Esophagus squamous epithelium (tissue), 5 donors: ENCODE measurements around the gene UBE2O. TPM values are rescaled to one million over a fixed set of nuclear protein-coding genes. Genes with fewer than 3 reads are reported as not detected.
A peak's percentile ranks its signal among the peaks of the same experiment; 100 is the strongest.
"Not testable (repeated sequence)": the region's sequence is repeated elsewhere in the genome, so short reads cannot be mapped to it uniquely, and the experiment has no call there.

Experiments
- DNase-seq: peaks from one replicate; lab custom pipeline; 2025; lab: John Stamatoyannopoulos, UW
- H3K27ac ChIP-seq, 4 donors: fragments of 200-600 bp; sonication (generic); one replicate each; pipeline ENCODE4 v1.5.1; 2016 to 2019; ENCODE audit warnings: mild to moderate bottlenecking in 1 of 4
- H3K27me3 ChIP-seq, 4 donors: fragments of 200-600 bp; sonication (generic); 1 replicate in 3 of 4; 2 replicates in 1 of 4; pipeline versions ENCODE4 v1.5.1 to v1.6.0; 2017 to 2021; ENCODE audit warnings: antibody characterized with exemption in 1 of 4
- H3K36me3 ChIP-seq, 3 donors: fragments of 200-600 bp; sonication (generic); one replicate each; pipeline ENCODE4 v1.5.1; 2016 to 2019
- H3K4me1 ChIP-seq, 3 donors: fragments of 200-600 bp; sonication (generic); one replicate each; pipeline ENCODE4 v1.5.1; 2017 to 2019
- H3K4me3 ChIP-seq, 4 donors: fragments of 200-600 bp; sonication (generic); 1 replicate in 3 of 4; 2 replicates in 1 of 4; pipeline ENCODE4 v1.5.1; 2016 to 2019; ENCODE audit warnings: mild to moderate bottlenecking in 2 of 4, moderate library complexity in 1 of 4
- H3K9me3 ChIP-seq, 3 donors: fragments of 200-600 bp; sonication (generic); one replicate each; pipeline ENCODE4 v1.5.1; 2016 to 2019
- POLR2A ChIP-seq, 4 donors: fragments of 450-650 bp; IDR thresholded peaks; one replicate each; pipeline ENCODE4 v1.6.1; 2017; ENCODE audit warnings: antibody characterized with exemption in 4 of 4, mild to moderate bottlenecking in 4 of 4, moderate library complexity in 3 of 4
- WGBS, 2 donors: methylation state at CpG; one replicate each; pipeline ENCODE4 v1.1.5; 2018; 5-methylcytosine and 5-hydroxymethylcytosine counted together
- intact Hi-C: fragments of 100-400 bp; cut with DNase I; formaldehyde crosslinking; loops from one replicate; pipeline ENCODE4 v1.15.0; 2022
- total RNA-seq, 4 donors: library from RNA; depleted of rRNA; stranded (reverse); fragments of >200 nt; gene quantifications; one replicate each; pipeline ENCODE4 v1.1.0, GENCODE V29; 2016
- TF ChIP-seq, protein P1 (sequence below), 6 experiments: fragments of 450-650 bp in 4 of 6; fragments of 200-600 bp in 2 of 6; sonication (generic) in 2 of 6; IDR thresholded peaks; one replicate each; pipeline ENCODE4 v1.5.1; 2016 to 2019; ENCODE audit warnings: antibody characterized with exemption in 6 of 6, mild to moderate bottlenecking in 4 of 6, moderate library complexity in 4 of 6
- donor health status: DM: yes; HTN: yes; CAD: no.

Gene UBE2O
- total RNA-seq, 4 donors from 2014 or later = 11.9 to 19.8 (median 16.3) TPM

DNA sequence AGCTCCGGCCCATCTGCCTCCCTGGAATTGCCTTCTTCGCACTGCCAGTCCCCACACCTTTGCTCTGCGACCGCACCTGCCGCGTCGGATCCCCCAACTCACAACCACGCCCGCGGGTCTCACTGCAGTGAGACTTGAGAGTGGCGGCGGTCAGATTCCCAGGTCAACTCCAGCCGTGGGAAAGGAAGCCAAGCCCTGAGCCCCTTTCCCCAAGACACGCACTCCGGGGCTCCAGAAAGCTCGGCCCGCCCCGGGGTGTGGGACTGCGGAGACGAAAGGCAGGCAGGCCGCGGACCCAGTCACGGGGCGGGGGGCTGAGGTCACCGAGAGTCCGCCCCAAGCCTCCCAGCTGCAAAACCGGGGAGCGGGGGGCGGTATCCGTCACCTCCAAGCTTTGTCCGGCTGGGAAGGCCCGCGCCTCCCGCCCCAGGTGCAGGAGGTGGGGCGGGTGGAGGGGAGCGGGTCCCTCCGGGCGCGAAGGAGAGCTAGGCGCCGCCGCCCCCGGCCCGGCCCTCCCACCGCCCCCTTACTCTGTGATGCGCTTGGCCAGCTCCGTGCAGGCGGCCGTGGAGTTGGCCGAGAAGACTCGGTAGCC, 99.9 kb downstream of the UBE2O start:
- peak overlapping the region; percentile 67 to 97 (median 91) for H3K4me3 ChIP-seq
- H3K36me3 ChIP-seq = peaks cover 0 to 9% (median 0%) of the 10 kb centered on the region in 3 donors
- no peaks in the 10 kb centered on the region for H3K9me3 ChIP-seq
- H3K4me1 ChIP-seq = peaks cover 6 to 43% (median 7%) of the 10 kb centered on the region in 3 donors
- intact Hi-C loops = no loop called here
- H3K27ac ChIP-seq = peak overlapping the region; percentile 90 to 94 (median 92)
- H3K27me3 ChIP-seq = no peaks in the 10 kb centered on the region
- no peak for TF ChIP-seq POLR2A (IDR thresholded peaks at IDR 0.05)
- TF ChIP-seq, protein P1, sequence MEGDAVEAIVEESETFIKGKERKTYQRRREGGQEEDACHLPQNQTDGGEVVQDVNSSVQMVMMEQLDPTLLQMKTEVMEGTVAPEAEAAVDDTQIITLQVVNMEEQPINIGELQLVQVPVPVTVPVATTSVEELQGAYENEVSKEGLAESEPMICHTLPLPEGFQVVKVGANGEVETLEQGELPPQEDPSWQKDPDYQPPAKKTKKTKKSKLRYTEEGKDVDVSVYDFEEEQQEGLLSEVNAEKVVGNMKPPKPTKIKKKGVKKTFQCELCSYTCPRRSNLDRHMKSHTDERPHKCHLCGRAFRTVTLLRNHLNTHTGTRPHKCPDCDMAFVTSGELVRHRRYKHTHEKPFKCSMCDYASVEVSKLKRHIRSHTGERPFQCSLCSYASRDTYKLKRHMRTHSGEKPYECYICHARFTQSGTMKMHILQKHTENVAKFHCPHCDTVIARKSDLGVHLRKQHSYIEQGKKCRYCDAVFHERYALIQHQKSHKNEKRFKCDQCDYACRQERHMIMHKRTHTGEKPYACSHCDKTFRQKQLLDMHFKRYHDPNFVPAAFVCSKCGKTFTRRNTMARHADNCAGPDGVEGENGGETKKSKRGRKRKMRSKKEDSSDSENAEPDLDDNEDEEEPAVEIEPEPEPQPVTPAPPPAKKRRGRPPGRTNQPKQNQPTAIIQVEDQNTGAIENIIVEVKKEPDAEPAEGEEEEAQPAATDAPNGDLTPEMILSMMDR (IDR thresholded peaks at IDR 0.05) = no peak
- DNase-seq = no peak
- 0 to 1% methylated on average over 1 to 7 of the region's 51 CpGs for WGBS, 2 donors

DNA sequence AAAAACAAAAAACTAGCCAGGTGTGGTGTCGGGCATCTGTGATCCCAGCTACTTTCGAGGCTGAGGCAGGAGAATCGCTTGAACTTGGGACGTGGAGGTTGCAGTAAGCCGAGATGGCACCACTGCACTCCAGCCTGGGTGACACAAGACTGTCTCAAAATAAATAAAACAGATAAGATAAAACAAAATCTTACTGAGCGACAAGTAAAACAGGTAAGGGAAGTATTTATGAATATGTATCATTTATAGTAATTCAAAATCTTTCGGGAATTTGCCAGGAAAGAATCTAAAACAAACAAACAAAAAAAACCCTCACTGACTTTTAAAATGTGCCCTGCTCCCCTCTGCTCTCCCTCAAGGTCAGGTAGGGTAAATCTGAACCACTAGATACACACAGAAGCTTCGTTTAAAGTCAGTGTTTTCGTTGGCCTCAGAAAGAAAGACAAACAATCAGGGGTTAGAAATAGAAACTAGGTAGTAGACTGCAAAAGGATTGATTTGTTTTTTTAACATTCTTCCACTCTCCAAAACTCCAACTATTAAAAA, 101.4 kb downstream of the UBE2O start:
- Histone ChIP-seq H3K27me3 (no peaks in the 10 kb centered on the region), H3K27ac (no peak overlapping the region), H3K9me3 (no peaks in the 10 kb centered on the region), H3K4me1 (peaks cover 6 to 35% (median 7%) of the 10 kb centered on the region in 3 donors), H3K36me3 (peaks cover 0 to 24% (median 6%) of the 10 kb centered on the region in 3 donors), H3K4me3 (peak overlapping the region in 1 of 4 donors; percentile 94)
- 63 to 77% methylated on average over 9 of the region's 9 CpGs for WGBS, 2 donors
- TF ChIP-seq, protein P1 (IDR thresholded peaks at IDR 0.05) = no peak
- no peak for TF ChIP-seq POLR2A (IDR thresholded peaks at IDR 0.05)
- intact Hi-C loops = no loop called here
- no peak for DNase-seq

GRCh38 chr17:76350463-76350862, 102.5 kb downstream of the UBE2O start:
- H3K4me1 ChIP-seq = peaks cover 6 to 34% (median 7%) of the 10 kb centered on the region in 3 donors
- 84 to 87% methylated on average over 4 to 5 of the region's 5 CpGs for WGBS, 2 donors
- no peak for DNase-seq
- intact Hi-C loops = no loop called here
- no peaks in the 10 kb centered on the region for H3K9me3 ChIP-seq
- H3K27ac ChIP-seq = no peak overlapping the region
- TF ChIP-seq, protein P1 (IDR thresholded peaks at IDR 0.05) = no peak
- no peak for TF ChIP-seq POLR2A (IDR thresholded peaks at IDR 0.05)
- H3K36me3 ChIP-seq = peaks cover 0 to 36% (median 6%) of the 10 kb centered on the region in 3 donors
- no peak overlapping the region for H3K4me3 ChIP-seq
- no peaks in the 10 kb centered on the region for H3K27me3 ChIP-seq

- H3K9me3 ChIP-seq, H3K27me3 ChIP-seq, DNase-seq, H3K27ac ChIP-seq, H3K4me3 ChIP-seq: not testable (repeated sequence)
- WGBS, 2 donors = 92 to 95% methylated on average over 9 to 10 of the region's 11 CpGs
- Histone ChIP-seq H3K4me1 (peaks cover 0 to 12% (median 0%) of the 10 kb centered on the region in 3 donors), H3K36me3 (peaks cover 5 to 69% (median 16%) of the 10 kb centered on the region in 3 donors)
- intact Hi-C loops = loop anchor here (5.0 kb wide), 1 partner anchor 35 kb away; no protein-coding TSS in a partner anchor
Observed at GRCh38 chr17:76346936-76347335, 106.0 kb downstream of the UBE2O start.

GRCh38 chr17:76345377-76345974, 107.5 kb downstream of the UBE2O start:
- no peak overlapping the region for H3K4me3 ChIP-seq
- 79 to 89% methylated on average over 13 to 14 of the region's 14 CpGs for WGBS, 2 donors
- TF ChIP-seq, protein P1 (IDR thresholded peaks at IDR 0.05) = no peak
- no peak for TF ChIP-seq POLR2A (IDR thresholded peaks at IDR 0.05)
- H3K27ac ChIP-seq = no peak overlapping the region
- no peak for DNase-seq
- intact Hi-C loops = loop anchor here (5.0 kb wide), 1 partner anchor 33 kb away; no protein-coding TSS in a partner anchor
- H3K27me3 ChIP-seq = no peaks in the 10 kb centered on the region
- H3K4me1 ChIP-seq = no peaks in the 10 kb centered on the region
- peaks cover 5 to 83% (median 16%) of the 10 kb centered on the region in 3 donors for H3K36me3 ChIP-seq
- no peaks in the 10 kb centered on the region for H3K9me3 ChIP-seq
